COR-L47 (cell line): ENCODE data around the gene SPATA25.

ENCODE experiments used
- DNase-seq: peaks from one replicate; lab custom pipeline; 2025; lab: John Stamatoyannopoulos, UW

The SPATA25 gene

GRCh38 chr20:45863543-45864470 lies 23.6 kb downstream of the SPATA25 start:
- DNase-seq: no peak

GRCh38 chr20:45861221-45862075 lies 26.0 kb downstream of the SPATA25 start:
- DNase-seq: peak; percentile 66

GRCh38 chr20:45860560-45861220 lies 26.7 kb downstream of the SPATA25 start:
- DNase-seq: no peak

- DNase-seq: no peak
Observed at GRCh38 chr20:45859916-45860315, 27.5 kb downstream of the SPATA25 start.

- DNase-seq: peak; percentile 39
Observed at GRCh38 chr20:45857882-45858216, 29.6 kb downstream of the SPATA25 start.

- peak; percentile 100 for DNase-seq
Observed at GRCh38 chr20:45857114-45857881, 30.1 kb downstream of the SPATA25 start, which contains the start of the genes ACOT8 and ZSWIM3. Gene ACOT8 (minus strand): TSS chr20:45857392. CDS start chr20:45857315, 77 bp downstream. Gene ZSWIM3 (plus strand): TSS chr20:45857614. CDS start chr20:45857826, 212 bp downstream.

GRCh38 chr20:45853484-45853883 lies 33.9 kb downstream of the SPATA25 start:
- no peak for DNase-seq

GRCh38 chr20:45852326-45852725 lies 35.1 kb downstream of the SPATA25 start:
- DNase-seq: no peak

GRCh38 chr20:45851501-45851900 lies 35.9 kb downstream of the SPATA25 start:
- no peak for DNase-seq

GRCh38 chr20:45850926-45851325 lies 36.5 kb downstream of the SPATA25 start:
- no peak for DNase-seq

- DNase-seq: no peak
Observed at GRCh38 chr20:45850238-45850637, 37.2 kb downstream of the SPATA25 start.

- no peak for DNase-seq
Observed at GRCh38 chr20:45848969-45849582, 38.3 kb downstream of the SPATA25 start.

- no peak for DNase-seq
Observed at GRCh38 chr20:45848421-45848820, 39.0 kb downstream of the SPATA25 start.

- DNase-seq: no peak
Observed at GRCh38 chr20:45845452-45845851, 42.0 kb downstream of the SPATA25 start.

GRCh38 chr20:45843506-45843905 lies 43.9 kb downstream of the SPATA25 start:
- no peak for DNase-seq

- no peak for DNase-seq
Observed at GRCh38 chr20:45842169-45842812, 45.1 kb downstream of the SPATA25 start.

GRCh38 chr20:45841407-45842129 lies 45.9 kb downstream of the SPATA25 start:
- DNase-seq: no peak

GRCh38 chr20:45840700-45841198 lies 46.7 kb downstream of the SPATA25 start:
- DNase-seq: no peak

GRCh38 chr20:45836841-45837240 lies 50.6 kb downstream of the SPATA25 start:
- DNase-seq: no peak
